CD14-positive monocyte (primary cell): ENCODE data around the gene ARL11. TPM values are rescaled to one million over a fixed set of nuclear protein-coding genes. Genes with fewer than 3 reads are reported as not detected.

Source experiments
- DNase-seq, 3 donors: peaks; one replicate each; pipeline ENCODE4 v3.0.0-alpha.2; 2011 to 2022
- H2AFZ ChIP-seq: 2 replicates; pipeline ENCODE4 v1.6.0; 2012; ENCODE audit warnings: mild to moderate bottlenecking, low read depth, low read length, inconsistent platforms; ENCODE audit not compliant: insufficient read depth, poor library complexity, severe bottlenecking
- H3K27ac ChIP-seq, 2 donors: 1 replicate in 1 of 2; 2 replicates in 1 of 2; pipeline ENCODE4 v1.5.1; 2012 to 2013; ENCODE audit warnings: low read length in 2 of 2, control low read depth in 1 of 2, inconsistent platforms in 1 of 2, low read depth in 1 of 2, mild to moderate bottlenecking in 1 of 2
- H3K27me3 ChIP-seq, 2 donors: one replicate each; pipeline versions ENCODE4 v1.6.0 to v1.6.1; 2011 to 2013; ENCODE audit warnings: low read length in 2 of 2; ENCODE audit not compliant: control insufficient read depth in 2 of 2, insufficient read depth in 2 of 2
- H3K36me3 ChIP-seq, 2 donors: replicated peaks in 1 of 2; 1 replicate in 1 of 2; 2 replicates in 1 of 2; pipeline versions ENCODE4 v1.5.1 to v1.6.1; 2012 to 2013; ENCODE audit warnings: low read length in 2 of 2, control low read depth in 1 of 2, inconsistent platforms in 1 of 2, mild to moderate bottlenecking in 1 of 2; ENCODE audit not compliant: insufficient read depth in 2 of 2, control insufficient read depth in 1 of 2
- H3K4me1 ChIP-seq, 2 donors: 1 replicate in 1 of 2; 2 replicates in 1 of 2; pipeline versions ENCODE4 v1.5.1 to v1.6.1; 2012 to 2013; ENCODE audit warnings: low read length in 2 of 2, control low read depth in 1 of 2, inconsistent platforms in 1 of 2, mild to moderate bottlenecking in 1 of 2, moderate library complexity in 1 of 2; ENCODE audit not compliant: insufficient read depth in 2 of 2, control insufficient read depth in 1 of 2
- H3K4me2 ChIP-seq: replicated peaks from 2 replicates; pipeline ENCODE3; 2012; ENCODE audit warnings: low read length, moderate library complexity, mild to moderate bottlenecking; ENCODE audit not compliant: poor library complexity, severe bottlenecking; ENCODE audit errors: extremely low read depth
- H3K4me3 ChIP-seq, 3 experiments: fragments of 200-600 bp in 1 of 3; sonication (generic) in 1 of 3; replicated peaks in 1 of 3; 1 replicate in 2 of 3; 2 replicates in 1 of 3; pipeline ENCODE4 v1.5.1; 2011 to 2013; ENCODE audit warnings: low read length in 3 of 3, mild to moderate bottlenecking in 3 of 3, control low read depth in 2 of 3, low read depth in 2 of 3, inconsistent platforms in 1 of 3, moderate library complexity in 1 of 3
- H3K79me2 ChIP-seq: 2 replicates; pipeline ENCODE4 v1.6.0; 2012; ENCODE audit warnings: mild to moderate bottlenecking, control low read depth, inconsistent platforms, low read length, moderate library complexity; ENCODE audit not compliant: insufficient read depth
- H3K9ac ChIP-seq: 2 replicates; pipeline ENCODE4 v1.6.0; 2017; ENCODE audit warnings: low read length, mild to moderate bottlenecking; ENCODE audit not compliant: insufficient read depth, poor library complexity, severe bottlenecking
- H3K9me3 ChIP-seq, 2 donors: replicated peaks in 1 of 2; 1 replicate in 1 of 2; 2 replicates in 1 of 2; pipeline versions ENCODE4 v1.5.1 to v1.6.1; 2012 to 2013; ENCODE audit warnings: low read length in 2 of 2, control low read depth in 1 of 2; ENCODE audit not compliant: control insufficient read depth in 1 of 2, insufficient read depth in 1 of 2
- H4K20me1 ChIP-seq: 2 replicates; pipeline ENCODE4 v1.6.0; 2012; ENCODE audit warnings: mild to moderate bottlenecking, low read length, control low read depth, moderate library complexity; ENCODE audit not compliant: insufficient read depth
- H3K27ac Mint-ChIP-seq, 7 donors: one replicate each; pipeline ENCODE4 v1.8.0; 2020; ENCODE audit warnings: mild to moderate bottlenecking in 7 of 7, mixed read lengths in 7 of 7, moderate library complexity in 6 of 7, inconsistent platforms in 2 of 7
- H3K27me3 Mint-ChIP-seq, 3 donors: one replicate each; pipeline ENCODE4 v1.8.0; 2021 to 2022; ENCODE audit warnings: low read depth in 3 of 3, mild to moderate bottlenecking in 3 of 3, mixed read lengths in 3 of 3, moderate library complexity in 3 of 3, inconsistent platforms in 1 of 3
- H3K36me3 Mint-ChIP-seq, 2 donors: one replicate each; pipeline ENCODE4 v1.8.0; 2020; ENCODE audit warnings: mixed read lengths in 2 of 2, inconsistent platforms in 1 of 2, mild to moderate bottlenecking in 1 of 2
- H3K4me1 Mint-ChIP-seq: one replicate; pipeline ENCODE4 v1.8.0; 2020; ENCODE audit warnings: mild to moderate bottlenecking, mixed read lengths
- H3K4me3 Mint-ChIP-seq, 2 donors: one replicate each; pipeline ENCODE4 v1.8.0; 2020; ENCODE audit warnings: mild to moderate bottlenecking in 2 of 2, mixed read lengths in 2 of 2, moderate library complexity in 1 of 2
- H3K9me3 Mint-ChIP-seq, 7 donors: one replicate each; pipeline ENCODE4 v1.8.0; 2020 to 2022; ENCODE audit warnings: mixed read lengths in 7 of 7, mild to moderate bottlenecking in 6 of 7, moderate library complexity in 6 of 7, inconsistent platforms in 2 of 7
- WGBS: methylation state at CpG from one replicate; pipeline ENCODE4 v1.1.5; 2013; ENCODE audit warnings: missing lambda C conversion rate; ENCODE audit not compliant: insufficient coverage; 5-methylcytosine and 5-hydroxymethylcytosine counted together
- intact Hi-C, 2 donors: fragments of 100-400 bp; cut with micrococcal nuclease; formaldehyde crosslinking; loops; one replicate each; pipeline versions ENCODE4 v1.15.0 to v1.15.1; 2023
- polyA plus RNA-seq, 3 donors: library from polyadenylated mRNA; depleted of rRNA in 1 of 3; unstranded in 2 of 3; stranded (reverse) in 1 of 3; fragments of 300-500 nt in 2 of 3; fragments of >200 nt in 1 of 3; fragmentation: Illumina TruSeq in 2 of 3; gene quantifications; 1 replicate in 2 of 3; 2 replicates in 1 of 3; pipeline ENCODE4 v1.2.3, GENCODE V29; 2012 to 2021
- TF ChIP-seq, protein P1 (sequence below): fragments of 200-600 bp; IDR thresholded peaks from one replicate; pipeline ENCODE4 v1.8.0; 2022; ENCODE audit warnings: antibody characterized with exemption, mild to moderate bottlenecking

ARL11 gene
- polyA plus RNA-seq, 3 donors, result 12.8 to 19.2 (median 15.2) TPM

DNA sequence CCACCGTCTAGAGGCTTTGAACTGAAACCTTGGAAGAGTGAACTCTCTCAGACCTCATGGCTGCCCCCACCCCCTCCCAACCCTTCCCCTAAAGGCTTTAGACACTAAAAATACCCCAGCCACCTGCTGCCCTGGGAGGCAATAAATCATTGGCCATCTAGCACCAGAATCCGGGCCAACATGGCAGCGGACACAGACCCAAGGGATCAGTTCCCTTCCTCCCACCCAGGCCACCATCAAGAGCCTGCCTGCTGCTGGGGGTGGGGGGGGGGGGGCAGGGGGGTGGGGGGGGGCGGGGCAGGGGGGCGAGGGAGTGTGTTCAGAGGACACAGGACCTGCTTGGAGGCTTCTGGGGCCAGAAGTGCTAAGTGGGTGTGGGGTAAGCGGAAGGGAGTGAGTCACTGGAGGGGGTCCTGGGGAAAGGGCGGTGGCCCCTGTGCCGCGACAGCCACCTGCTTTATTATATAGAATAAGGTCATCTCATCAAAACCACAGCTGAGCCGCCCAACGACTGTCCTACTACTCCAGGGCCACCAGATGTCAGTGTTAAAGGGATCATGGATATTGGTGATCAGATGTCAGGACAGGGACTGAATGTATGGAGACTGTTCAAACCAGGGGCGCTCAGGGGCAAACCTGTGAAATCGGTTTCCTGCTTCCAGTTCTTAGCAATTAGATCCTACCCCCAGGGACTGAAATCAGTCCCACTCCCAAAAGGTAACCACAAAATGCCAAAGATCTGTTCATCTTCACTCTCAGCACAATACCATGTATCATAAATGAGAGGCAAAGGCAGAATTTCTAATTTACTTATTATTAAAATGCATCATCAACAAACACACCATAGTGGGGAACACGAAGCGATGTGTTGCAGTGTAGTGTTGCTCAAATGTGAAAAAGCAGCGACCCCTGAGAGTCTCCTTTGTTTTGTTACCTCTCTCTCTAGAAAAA, 24.3 kb downstream of the ARL11 start:
- peak; percentile 25 to 48 (median 47) for DNase-seq
- H3K4me3 Mint-ChIP-seq, result no peak overlapping the region
- TF ChIP-seq, protein P1, sequence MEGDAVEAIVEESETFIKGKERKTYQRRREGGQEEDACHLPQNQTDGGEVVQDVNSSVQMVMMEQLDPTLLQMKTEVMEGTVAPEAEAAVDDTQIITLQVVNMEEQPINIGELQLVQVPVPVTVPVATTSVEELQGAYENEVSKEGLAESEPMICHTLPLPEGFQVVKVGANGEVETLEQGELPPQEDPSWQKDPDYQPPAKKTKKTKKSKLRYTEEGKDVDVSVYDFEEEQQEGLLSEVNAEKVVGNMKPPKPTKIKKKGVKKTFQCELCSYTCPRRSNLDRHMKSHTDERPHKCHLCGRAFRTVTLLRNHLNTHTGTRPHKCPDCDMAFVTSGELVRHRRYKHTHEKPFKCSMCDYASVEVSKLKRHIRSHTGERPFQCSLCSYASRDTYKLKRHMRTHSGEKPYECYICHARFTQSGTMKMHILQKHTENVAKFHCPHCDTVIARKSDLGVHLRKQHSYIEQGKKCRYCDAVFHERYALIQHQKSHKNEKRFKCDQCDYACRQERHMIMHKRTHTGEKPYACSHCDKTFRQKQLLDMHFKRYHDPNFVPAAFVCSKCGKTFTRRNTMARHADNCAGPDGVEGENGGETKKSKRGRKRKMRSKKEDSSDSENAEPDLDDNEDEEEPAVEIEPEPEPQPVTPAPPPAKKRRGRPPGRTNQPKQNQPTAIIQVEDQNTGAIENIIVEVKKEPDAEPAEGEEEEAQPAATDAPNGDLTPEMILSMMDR, result peak; percentile 72
- H3K79me2 ChIP-seq, result no peaks in the 10 kb centered on the region
- no peaks in the 10 kb centered on the region for H3K36me3 ChIP-seq
- no peaks in the 10 kb centered on the region for H3K27me3 ChIP-seq
- WGBS, result no CpG with 5 or more reads among the region's 16 CpGs
- H3K27ac ChIP-seq, result no peak overlapping the region
- H3K4me1 ChIP-seq, result no peaks in the 10 kb centered on the region
- H3K36me3 Mint-ChIP-seq, result peaks cover 0 to 3% of the 10 kb centered on the region in 2 donors
- peaks cover 5% of the 10 kb centered on the region for H3K4me1 Mint-ChIP-seq
- no peak overlapping the region for H2AFZ ChIP-seq
- intact Hi-C loops, result loop anchor here (10.0 kb wide), 1 partner anchor 192 kb away; no protein-coding TSS in a partner anchor
- no peak overlapping the region for H3K4me3 ChIP-seq
- H3K9ac ChIP-seq, result no peak overlapping the region
- H3K9me3 Mint-ChIP-seq, result peaks cover 0 to 2% (median 0%) of the 10 kb centered on the region in 7 donors
- no peak overlapping the region for H3K27ac Mint-ChIP-seq
- H3K4me2 ChIP-seq, result no peak overlapping the region
- no peaks in the 10 kb centered on the region for H4K20me1 ChIP-seq
- H3K9me3 ChIP-seq, result no peaks in the 10 kb centered on the region
- peaks cover 0 to 2% (median 2%) of the 10 kb centered on the region in 3 donors for H3K27me3 Mint-ChIP-seq

DNA sequence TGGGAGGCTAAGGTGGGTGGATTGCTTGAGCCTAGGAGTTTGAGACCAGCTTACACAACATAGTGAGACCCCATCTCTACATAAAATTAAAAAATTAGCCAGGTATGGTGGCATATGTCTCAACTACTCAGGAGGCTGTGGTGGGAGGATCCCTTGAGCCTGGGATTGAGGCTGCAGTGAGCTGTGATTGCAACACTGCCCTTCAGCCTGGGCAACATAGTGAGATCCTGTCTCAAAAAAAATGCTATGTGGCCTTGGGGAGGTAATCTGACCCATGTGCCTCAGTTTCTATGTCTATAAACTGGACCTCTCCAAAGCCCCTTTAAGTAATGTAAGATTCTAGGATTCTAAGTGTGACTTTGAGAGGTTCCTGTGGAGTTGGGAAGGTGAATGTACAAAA, 25.2 kb downstream of the ARL11 start:
- no peaks in the 10 kb centered on the region for H3K79me2 ChIP-seq
- no peaks in the 10 kb centered on the region for H3K9me3 ChIP-seq
- no peak overlapping the region for H3K4me2 ChIP-seq
- Mint-ChIP-seq H3K4me3 (no peak overlapping the region), H3K4me1 (peaks cover 5% of the 10 kb centered on the region), H3K9me3 (peaks cover 0 to 2% (median 0%) of the 10 kb centered on the region in 7 donors), H3K27me3 (peaks cover 0 to 2% (median 0%) of the 10 kb centered on the region in 3 donors), H3K27ac (no peak overlapping the region), H3K36me3 (peaks cover 0 to 3% of the 10 kb centered on the region in 2 donors)
- H2AFZ ChIP-seq, result no peak overlapping the region
- TF ChIP-seq, protein P1, result no peak
- H3K36me3 ChIP-seq, result no peaks in the 10 kb centered on the region
- H3K4me1 ChIP-seq, result no peaks in the 10 kb centered on the region
- no peak for DNase-seq
- H4K20me1 ChIP-seq, result no peaks in the 10 kb centered on the region
- no peak overlapping the region for H3K4me3 ChIP-seq
- intact Hi-C loops, result loop anchor here (10.0 kb wide), 1 partner anchor 191 kb away; no protein-coding TSS in a partner anchor
- no peaks in the 10 kb centered on the region for H3K27me3 ChIP-seq
- no peak overlapping the region for H3K9ac ChIP-seq
- H3K27ac ChIP-seq, result no peak overlapping the region
